Breast epithelium (tissue), 3 donors: ENCODE results near the gene WDR18.

ENCODE experiments used
- POLR2A ChIP-seq: fragments of 450-650 bp; IDR thresholded peaks from one replicate; pipeline ENCODE4 v1.6.1; 2016; ENCODE audit warnings: antibody characterized with exemption, mild to moderate bottlenecking, moderate library complexity
- TF ChIP-seq, protein P1 (sequence below), 3 donors: fragments of 450-650 bp; IDR thresholded peaks; one replicate each; pipeline ENCODE4 v1.5.1; 2016 to 2017; ENCODE audit warnings: antibody characterized with exemption in 3 of 3, mild to moderate bottlenecking in 3 of 3, moderate library complexity in 3 of 3

DNA sequence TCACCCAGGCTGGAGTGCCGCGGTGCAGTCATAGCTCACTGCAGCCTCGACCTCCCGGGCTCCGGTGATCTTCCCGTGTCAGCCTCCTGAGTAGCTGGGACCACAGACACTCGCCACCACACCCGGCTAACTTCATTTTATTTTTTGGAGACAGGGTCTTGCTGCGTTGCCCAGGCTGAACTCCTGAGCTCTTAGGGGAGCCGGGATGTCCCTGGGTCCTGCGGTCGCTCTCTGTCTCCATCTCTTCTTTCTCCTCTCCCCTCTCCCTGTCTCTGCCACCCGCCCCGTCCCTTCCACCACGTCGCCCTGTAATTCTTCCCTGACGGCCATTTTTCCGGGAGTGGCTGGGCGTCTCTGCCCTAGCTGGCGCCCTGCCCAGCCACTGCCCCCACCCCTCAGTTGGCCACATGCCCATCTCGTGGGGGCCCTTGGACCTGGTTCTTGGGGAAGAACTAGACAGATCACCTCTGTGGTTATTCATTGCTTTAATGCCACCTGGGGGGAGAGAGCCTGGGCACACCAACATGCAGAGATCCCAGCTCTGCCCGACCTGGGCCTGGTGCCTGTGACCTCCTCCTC lies 39.4 kb upstream of the WDR18 start:
- no peak for TF ChIP-seq POLR2A
- TF ChIP-seq, protein P1, sequence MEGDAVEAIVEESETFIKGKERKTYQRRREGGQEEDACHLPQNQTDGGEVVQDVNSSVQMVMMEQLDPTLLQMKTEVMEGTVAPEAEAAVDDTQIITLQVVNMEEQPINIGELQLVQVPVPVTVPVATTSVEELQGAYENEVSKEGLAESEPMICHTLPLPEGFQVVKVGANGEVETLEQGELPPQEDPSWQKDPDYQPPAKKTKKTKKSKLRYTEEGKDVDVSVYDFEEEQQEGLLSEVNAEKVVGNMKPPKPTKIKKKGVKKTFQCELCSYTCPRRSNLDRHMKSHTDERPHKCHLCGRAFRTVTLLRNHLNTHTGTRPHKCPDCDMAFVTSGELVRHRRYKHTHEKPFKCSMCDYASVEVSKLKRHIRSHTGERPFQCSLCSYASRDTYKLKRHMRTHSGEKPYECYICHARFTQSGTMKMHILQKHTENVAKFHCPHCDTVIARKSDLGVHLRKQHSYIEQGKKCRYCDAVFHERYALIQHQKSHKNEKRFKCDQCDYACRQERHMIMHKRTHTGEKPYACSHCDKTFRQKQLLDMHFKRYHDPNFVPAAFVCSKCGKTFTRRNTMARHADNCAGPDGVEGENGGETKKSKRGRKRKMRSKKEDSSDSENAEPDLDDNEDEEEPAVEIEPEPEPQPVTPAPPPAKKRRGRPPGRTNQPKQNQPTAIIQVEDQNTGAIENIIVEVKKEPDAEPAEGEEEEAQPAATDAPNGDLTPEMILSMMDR (IDR thresholded peaks at IDR 0.05) = no peak
